SU-DHL-6 (cell line): ENCODE measurements around the gene TMEM128.

Experiments
- CTCF ChIP-seq: fragments of 200-600 bp; sonication (generic); IDR thresholded peaks from one replicate; pipeline ENCODE4 v1.5.1; 2017; ENCODE audit warnings: antibody characterized with exemption, mild to moderate bottlenecking, low read length, moderate library complexity; ENCODE audit not compliant: insufficient read depth, poor library complexity, severe bottlenecking
- EZH2phosphoT487 ChIP-seq: fragments of 200-600 bp; sonication (generic), shearing (Covaris generic); conservative IDR thresholded peaks from 2 replicates; pipeline ENCODE4 v1.6.1; 2018; ENCODE audit warnings: mild to moderate bottlenecking, antibody characterized with exemption, low read length, moderate library complexity, mixed read lengths

- TF ChIP-seq CTCF (no peak), EZH2phosphoT487 (no peak)
Observed at GRCh38 chr4:4227510-4228355, 20.3 kb downstream of the TMEM128 start.
